Measurements from ENCODE around the gene LINGO3.

LINGO3 gene

GRCh38 chr19:2334426-2334825 lies 26.5 kb upstream of the LINGO3 start:
- DNase-seq (ENCODE audit: insufficient read length, low spot score), result no peak
- no peak for FAIRE-seq
- no peak for TF ChIP-seq PAX5 (IDR thresholded peaks at IDR 0.05; ENCODE audit: insufficient read depth, low read length, severe bottlenecking)
- no peak for TF ChIP-seq TAF1 (IDR thresholded peaks at IDR 0.05; ENCODE audit: low read depth, low read length)
- TF ChIP-seq POU2F2 (IDR thresholded peaks at IDR 0.05; ENCODE audit: low read depth, low read length), result no peak
- no peak for TF ChIP-seq SPI1 (IDR thresholded peaks at IDR 0.05; ENCODE audit: low read depth, low read length)
- no peak for TF ChIP-seq POLR2AphosphoS5 (IDR thresholded peaks at IDR 0.05; ENCODE audit: low read depth, low read length)
- TF ChIP-seq POLR2A (IDR thresholded peaks at IDR 0.05; ENCODE audit: low read depth, low read length), result no peak

- FAIRE-seq (peak; percentile 28), DNase-seq (ENCODE audit: insufficient read length, low spot score) (no peak)
- no peak for TF ChIP-seq SPI1 (IDR thresholded peaks at IDR 0.05; ENCODE audit: low read depth, low read length)
Measured at GRCh38 chr19:2333807-2334211, 25.9 kb upstream of the LINGO3 start.

- DNase-seq (ENCODE audit: insufficient read length, low spot score) (no peak), FAIRE-seq (peak; percentile 75)
- TF ChIP-seq POU2F2 (IDR thresholded peaks at IDR 0.05; ENCODE audit: low read depth, low read length) (no peak), POLR2A (IDR thresholded peaks at IDR 0.05; ENCODE audit: low read depth, low read length) (no peak), PAX5 (IDR thresholded peaks at IDR 0.05; ENCODE audit: insufficient read depth, low read length, severe bottlenecking) (no peak), TAF1 (IDR thresholded peaks at IDR 0.05; ENCODE audit: low read depth, low read length) (no peak), SPI1 (IDR thresholded peaks at IDR 0.05; ENCODE audit: low read depth, low read length) (no peak), POLR2AphosphoS5 (IDR thresholded peaks at IDR 0.05; ENCODE audit: low read depth, low read length) (no peak)
Measured at GRCh38 chr19:2333027-2333806, 25.3 kb upstream of the LINGO3 start.

GRCh38 chr19:2332341-2333026 lies 24.5 kb upstream of the LINGO3 start:
- TF ChIP-seq TAF1 (IDR thresholded peaks at IDR 0.05; ENCODE audit: low read depth, low read length), result no peak
- no peak for TF ChIP-seq PAX5 (IDR thresholded peaks at IDR 0.05; ENCODE audit: insufficient read depth, low read length, severe bottlenecking)
- TF ChIP-seq POLR2AphosphoS5 (IDR thresholded peaks at IDR 0.05; ENCODE audit: low read depth, low read length), result no peak
- no peak for TF ChIP-seq POU2F2 (IDR thresholded peaks at IDR 0.05; ENCODE audit: low read depth, low read length)
- no peak for TF ChIP-seq SPI1 (IDR thresholded peaks at IDR 0.05; ENCODE audit: low read depth, low read length)
- DNase-seq (ENCODE audit: insufficient read length, low spot score), result peak; percentile 77

DNA sequence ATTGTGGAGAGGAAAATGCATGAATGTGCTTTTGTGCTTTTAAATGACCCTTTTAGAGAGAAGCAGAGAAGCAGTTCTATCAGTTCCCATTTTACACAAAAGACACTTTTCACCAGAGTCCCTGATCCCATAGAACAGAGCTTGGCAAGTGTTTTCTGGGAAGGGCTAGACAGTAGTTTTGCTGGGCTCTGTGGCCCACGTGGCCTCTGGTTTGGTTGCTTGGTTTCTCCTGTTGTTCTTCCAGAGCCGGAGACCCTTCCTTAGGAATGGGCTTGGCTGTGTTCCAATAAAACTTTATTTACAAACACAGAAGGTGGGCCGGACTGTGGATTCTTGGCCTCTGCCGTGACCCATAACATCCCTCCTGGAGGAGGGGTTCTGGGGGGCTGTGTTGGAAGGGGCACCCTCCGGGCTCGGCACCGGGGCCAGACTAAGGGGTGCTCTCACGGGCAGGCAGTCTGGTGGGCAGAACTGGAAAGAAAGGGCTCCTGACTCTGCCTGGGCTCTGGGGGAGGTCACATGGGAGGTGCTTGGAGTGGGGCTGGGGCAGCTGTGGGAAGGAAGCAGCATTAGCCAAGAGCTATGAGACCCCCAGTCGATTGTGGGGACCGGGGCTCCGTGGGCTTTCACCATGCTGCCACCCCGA lies 23.8 kb upstream of the LINGO3 start:
- TF ChIP-seq SPI1 (IDR thresholded peaks at IDR 0.05; ENCODE audit: low read depth, low read length), result no peak
- no peak for TF ChIP-seq TAF1 (IDR thresholded peaks at IDR 0.05; ENCODE audit: low read depth, low read length)
- TF ChIP-seq POU2F2 (IDR thresholded peaks at IDR 0.05; ENCODE audit: low read depth, low read length), result no peak
- TF ChIP-seq POLR2AphosphoS5 (IDR thresholded peaks at IDR 0.05; ENCODE audit: low read depth, low read length), result no peak
- no peak for TF ChIP-seq POLR2A (IDR thresholded peaks at IDR 0.05; ENCODE audit: low read depth, low read length)
- no peak for TF ChIP-seq PAX5 (IDR thresholded peaks at IDR 0.05; ENCODE audit: insufficient read depth, low read length, severe bottlenecking)
- no peak for FAIRE-seq
- no peak for DNase-seq (ENCODE audit: insufficient read length, low spot score)

More at GRCh38 chr19:2332341-2333026, 24.5 kb upstream of the LINGO3 start:
- FAIRE-seq, result peak; percentile 94

DNA sequence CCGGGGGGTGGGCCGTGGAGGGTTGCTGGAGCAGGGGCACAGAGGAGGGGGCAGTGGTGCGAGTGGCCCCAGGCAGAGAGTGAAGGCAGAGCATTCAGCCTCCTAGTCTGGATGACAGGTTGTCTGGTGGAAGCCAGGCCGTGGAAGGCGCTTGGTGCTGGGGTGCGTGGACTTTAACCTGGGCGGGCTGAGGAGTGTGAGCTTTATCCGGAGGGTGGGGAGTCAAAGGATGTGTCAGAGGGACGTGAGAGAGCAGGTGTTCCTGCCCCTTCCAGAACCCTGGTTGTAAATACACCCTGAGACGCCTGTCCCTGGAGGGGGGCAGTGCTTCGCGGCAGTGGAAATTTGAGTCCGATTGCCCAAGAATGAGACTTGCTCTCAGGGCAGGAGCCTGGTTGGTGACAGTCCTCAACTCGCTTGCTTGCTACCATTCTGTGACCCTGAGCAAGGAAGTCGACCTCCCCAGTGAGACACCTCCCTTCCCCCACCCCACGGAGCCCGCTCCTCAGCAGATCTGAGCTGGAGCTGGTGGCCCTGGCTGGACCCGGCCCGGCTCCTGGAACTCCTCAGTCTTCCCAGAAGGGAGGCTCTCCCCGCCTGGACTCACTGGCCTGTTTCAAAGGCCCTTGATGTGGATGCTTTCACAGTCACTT lies 22.8 kb upstream of the LINGO3 start:
- no peak for TF ChIP-seq SPI1 (IDR thresholded peaks at IDR 0.05; ENCODE audit: low read depth, low read length)
- DNase-seq (ENCODE audit: insufficient read length, low spot score) (no peak), FAIRE-seq (no peak)

DNA sequence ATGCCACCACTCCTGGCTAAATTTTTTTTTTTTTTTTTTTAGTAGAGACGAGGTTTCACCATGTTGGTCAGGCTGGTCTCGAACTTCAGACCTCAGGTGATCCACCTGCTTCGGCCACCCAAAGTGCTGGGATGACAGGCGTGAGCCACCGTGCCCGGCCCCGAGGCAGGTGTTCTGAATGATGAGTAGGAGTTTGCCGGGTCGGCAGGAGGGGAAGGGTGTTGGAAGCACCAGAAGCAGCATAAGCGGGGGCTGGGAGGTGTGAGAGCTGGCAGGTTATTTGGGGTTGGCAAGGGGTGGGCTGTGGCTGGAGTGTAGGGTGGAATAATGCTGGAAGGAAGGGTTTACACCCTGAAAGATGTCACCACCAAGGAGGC lies 22.3 kb upstream of the LINGO3 start:
- TF ChIP-seq TAF1 (IDR thresholded peaks at IDR 0.05; ENCODE audit: low read depth, low read length) (no peak), POLR2A (IDR thresholded peaks at IDR 0.05; ENCODE audit: low read depth, low read length) (no peak), POU2F2 (IDR thresholded peaks at IDR 0.05; ENCODE audit: low read depth, low read length) (no peak), POLR2AphosphoS5 (IDR thresholded peaks at IDR 0.05; ENCODE audit: low read depth, low read length) (no peak), SPI1 (IDR thresholded peaks at IDR 0.05; ENCODE audit: low read depth, low read length) (no peak), PAX5 (IDR thresholded peaks at IDR 0.05; ENCODE audit: insufficient read depth, low read length, severe bottlenecking) (no peak)
- DNase-seq (ENCODE audit: insufficient read length, low spot score) (no peak), FAIRE-seq (no peak)

- TF ChIP-seq SPI1 (IDR thresholded peaks at IDR 0.05; ENCODE audit: low read depth, low read length), result no peak
- no peak for TF ChIP-seq POU2F2 (IDR thresholded peaks at IDR 0.05; ENCODE audit: low read depth, low read length)
- no peak for TF ChIP-seq POLR2AphosphoS5 (IDR thresholded peaks at IDR 0.05; ENCODE audit: low read depth, low read length)
- no peak for TF ChIP-seq TAF1 (IDR thresholded peaks at IDR 0.05; ENCODE audit: low read depth, low read length)
- FAIRE-seq (no peak), DNase-seq (ENCODE audit: insufficient read length, low spot score) (no peak)
Measured at GRCh38 chr19:2329501-2329916, 21.6 kb upstream of the LINGO3 start.

DNA sequence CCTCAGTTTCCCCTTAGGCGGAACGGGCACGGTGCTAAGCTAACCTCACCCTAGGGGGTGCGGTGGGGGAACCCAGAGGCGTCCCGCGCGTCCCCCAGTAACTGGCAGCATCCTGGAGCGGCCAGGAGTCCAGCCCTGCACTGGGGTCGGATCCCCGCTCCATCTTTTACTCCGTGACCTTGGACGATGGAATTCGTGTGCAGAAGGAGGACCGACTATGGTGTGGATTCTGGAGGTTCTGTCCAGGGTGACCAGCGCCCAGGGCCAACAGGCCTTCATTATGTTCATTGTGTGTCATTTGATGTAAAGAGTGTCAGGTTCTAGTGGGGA lies 21.2 kb upstream of the LINGO3 start:
- TF ChIP-seq PAX5 (IDR thresholded peaks at IDR 0.05; ENCODE audit: insufficient read depth, low read length, severe bottlenecking) (no peak), POU2F2 (IDR thresholded peaks at IDR 0.05; ENCODE audit: low read depth, low read length) (no peak), TAF1 (IDR thresholded peaks at IDR 0.05; ENCODE audit: low read depth, low read length) (no peak), POLR2A (IDR thresholded peaks at IDR 0.05; ENCODE audit: low read depth, low read length) (no peak), POLR2AphosphoS5 (IDR thresholded peaks at IDR 0.05; ENCODE audit: low read depth, low read length) (no peak), SPI1 (IDR thresholded peaks at IDR 0.05; ENCODE audit: low read depth, low read length) (no peak)
- DNase-seq (ENCODE audit: insufficient read length, low spot score) (no peak), FAIRE-seq (peak; percentile 13)

All from GM12891 (cell line).